UCSD-AML1 (cell line): Measurements from ENCODE around the gene LRIG1.
"Not testable (repeated sequence)": the region's sequence is repeated elsewhere in the genome, so short reads cannot be mapped to it uniquely, and the experiment has no call there.

ENCODE experiments used
- DNase-seq: peaks from one replicate; lab custom pipeline; 2025; ENCODE audit not compliant: unreplicated experiment; lab: John Stamatoyannopoulos, UW

LRIG1 gene

DNA sequence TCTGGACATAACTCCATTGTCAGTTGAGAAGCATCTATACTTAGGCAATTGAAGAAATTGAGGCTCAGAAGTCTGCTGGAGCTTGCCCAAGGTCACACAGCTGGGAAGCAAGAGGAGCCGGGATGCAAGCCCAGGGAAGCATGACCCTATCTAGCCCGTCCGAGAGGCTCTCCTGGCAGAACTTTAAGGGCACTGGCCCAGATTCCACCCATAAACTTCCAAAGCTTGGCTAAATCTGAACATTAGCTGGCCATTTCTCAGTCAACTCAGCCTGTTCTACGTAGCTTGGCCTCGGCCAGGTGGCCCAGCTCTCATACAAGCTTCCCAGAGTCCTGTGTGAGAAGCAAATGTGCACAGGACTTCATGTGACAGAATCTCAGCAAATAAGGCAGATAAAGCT is 75.8 kb downstream of the LRIG1 start:
- DNase-seq: no peak

DNA sequence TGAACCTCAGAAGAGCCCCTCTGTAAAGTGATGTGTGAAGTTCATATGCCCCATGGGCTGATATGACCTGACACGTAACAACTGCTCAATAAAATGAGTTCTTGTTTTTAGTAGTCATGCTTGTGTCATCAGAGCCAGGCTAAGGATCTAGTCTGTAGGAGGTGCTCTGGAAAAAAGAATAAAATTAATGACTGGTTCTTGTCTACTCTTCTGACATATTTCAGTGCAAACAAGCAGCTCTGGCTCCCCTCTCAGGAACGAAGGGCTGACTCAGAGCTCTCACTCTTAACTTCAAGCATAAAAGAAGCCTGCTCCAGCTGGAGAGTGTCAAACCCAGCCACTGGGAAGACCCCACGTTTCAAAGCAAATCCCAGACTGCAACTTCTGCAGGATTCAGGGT is 77.0 kb downstream of the LRIG1 start:
- no peak for DNase-seq

DNA sequence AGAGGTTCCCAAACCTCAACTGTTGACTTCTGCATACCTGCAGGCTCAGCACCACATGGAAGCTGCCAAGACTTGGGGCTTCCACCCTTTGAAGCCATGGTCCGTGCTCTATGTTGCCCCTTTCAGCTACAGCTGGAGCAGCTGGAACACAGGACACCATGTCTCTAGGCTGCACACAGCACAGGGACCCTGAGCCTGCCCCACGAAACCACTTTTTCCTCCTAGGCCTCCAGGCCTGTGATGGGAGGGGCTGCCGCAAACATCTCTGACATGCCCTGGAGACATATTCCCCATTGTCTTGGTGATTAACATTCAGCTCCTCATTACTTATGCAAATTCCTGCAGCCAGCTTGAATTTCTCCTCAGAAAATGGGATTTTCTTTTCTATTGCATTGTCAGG is 78.9 kb downstream of the LRIG1 start:
- not testable (repeated sequence) for DNase-seq

DNA sequence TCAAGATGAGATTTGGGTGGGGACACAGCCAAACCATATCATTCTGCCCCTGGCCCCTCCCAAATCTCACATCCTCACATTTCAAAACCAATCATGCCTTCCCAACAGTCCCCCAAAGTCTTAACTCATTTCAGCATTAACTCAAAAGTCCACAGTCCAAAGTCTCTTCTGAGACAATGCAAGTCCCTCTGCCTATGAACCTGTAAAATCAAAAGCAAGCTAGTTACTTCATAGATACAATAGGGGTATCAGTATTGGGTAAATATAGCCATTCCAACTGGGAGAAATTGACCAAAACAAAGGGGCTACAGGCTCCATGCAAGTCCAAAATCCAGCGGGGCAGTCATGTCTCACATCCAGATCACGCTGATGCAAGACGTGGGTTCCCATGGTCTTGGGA is 79.7 kb downstream of the LRIG1 start:
- not testable (repeated sequence) for DNase-seq

DNA sequence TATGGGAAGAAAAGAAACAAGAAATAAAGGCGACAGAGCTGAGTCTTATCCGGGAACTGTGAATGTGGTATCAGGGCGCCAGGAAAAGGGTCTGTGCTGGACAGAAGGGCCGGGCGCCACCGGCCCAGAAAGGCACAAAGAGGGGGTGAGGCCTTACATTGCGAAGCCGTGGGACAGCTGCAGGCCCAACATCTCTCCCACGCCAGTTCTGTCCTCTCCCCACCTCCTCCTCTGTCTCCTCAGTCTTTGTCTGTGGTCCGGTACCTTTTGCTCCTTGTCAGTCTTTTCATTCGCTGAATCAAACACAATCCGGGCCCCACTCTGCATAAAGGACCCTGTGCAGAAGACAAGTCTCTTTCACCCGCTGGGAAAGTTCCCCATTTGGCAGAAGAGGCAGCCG is 81.8 kb downstream of the LRIG1 start:
- no peak for DNase-seq

DNA sequence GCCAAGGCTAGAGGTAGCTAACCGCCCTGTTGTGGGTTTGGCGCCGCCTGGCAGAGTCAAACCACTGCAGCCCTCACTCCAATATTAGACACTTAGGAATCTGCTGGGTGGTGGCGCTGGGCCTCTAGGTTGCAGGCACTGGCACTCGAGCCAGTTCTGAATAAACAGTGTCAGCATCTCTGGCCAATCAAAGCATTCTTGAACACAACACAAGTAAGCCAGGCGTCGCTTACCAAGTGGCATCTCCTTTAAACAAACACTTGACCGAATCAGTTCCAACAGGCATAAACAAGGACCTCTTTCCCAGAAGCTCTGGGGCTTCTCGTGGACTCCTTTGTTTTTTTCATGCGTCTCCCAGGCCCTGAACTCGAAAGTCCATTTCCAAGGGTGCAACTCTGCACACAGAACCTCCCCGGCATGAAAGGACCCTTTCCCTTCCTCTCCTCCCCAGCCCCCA is 82.3 kb downstream of the LRIG1 start:
- DNase-seq: no peak

DNA sequence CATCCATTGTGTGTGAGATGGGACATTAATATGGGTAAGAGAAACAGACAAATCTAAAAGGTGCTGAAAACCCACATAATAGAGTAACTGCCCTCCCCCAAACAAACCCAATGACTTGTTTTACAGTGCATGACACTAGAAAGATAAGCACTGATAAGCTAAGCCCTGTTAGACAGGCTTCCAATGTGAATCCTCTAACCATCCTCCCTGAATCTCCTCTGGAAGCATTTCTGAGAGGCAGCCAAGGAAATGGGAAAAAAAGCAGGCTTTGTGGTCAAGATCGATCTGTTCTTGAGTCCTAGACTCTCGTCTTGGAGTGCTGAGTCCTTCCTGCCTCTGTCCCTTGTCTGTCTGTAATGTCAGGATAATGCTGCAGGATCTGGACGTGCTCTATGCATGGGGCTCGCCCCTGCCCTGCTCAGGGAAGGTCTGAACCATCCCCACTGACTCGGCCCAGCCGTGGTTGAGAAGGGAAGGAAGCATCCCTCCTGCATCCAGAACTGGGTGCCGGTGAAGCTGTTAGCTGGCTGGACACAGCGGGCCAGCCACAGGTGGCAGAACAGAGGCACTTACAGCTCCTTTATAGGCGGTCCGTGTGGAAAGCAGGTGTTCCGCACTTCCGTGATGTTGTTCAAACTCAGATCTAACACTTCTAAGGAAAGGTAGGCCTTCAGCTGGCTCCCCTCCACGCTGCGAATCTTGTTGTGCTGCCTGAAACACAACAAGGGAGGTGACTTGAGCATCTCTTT is 84.1 kb downstream of the LRIG1 start:
- no peak for DNase-seq

DNA sequence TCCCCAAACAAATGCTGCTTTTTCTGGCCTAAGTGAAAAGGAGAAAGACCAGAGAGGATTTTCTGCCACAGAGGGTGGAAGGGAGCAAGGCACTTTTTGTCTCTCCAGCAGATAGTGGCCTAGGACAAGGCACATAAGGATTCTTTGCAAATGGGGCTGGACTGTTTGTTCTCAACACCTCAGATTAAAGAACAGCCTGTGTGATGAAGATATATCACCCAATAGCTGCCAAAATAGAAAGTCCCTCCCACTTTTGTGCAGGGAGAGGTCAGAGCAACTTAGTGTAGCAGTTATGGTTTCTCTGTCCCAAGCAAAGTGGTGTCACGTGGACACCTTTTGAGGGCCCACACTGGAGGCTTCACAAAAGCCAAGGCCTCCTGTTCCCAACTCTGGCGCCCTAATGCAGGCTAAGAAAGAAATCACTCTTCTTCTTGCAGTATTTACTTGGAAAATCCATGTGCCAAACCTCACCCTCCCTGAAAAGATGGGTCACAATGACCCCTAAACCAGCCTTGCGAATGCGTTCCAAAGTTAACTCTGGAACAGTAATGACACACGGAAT is 84.9 kb downstream of the LRIG1 start:
- no peak for DNase-seq

DNA sequence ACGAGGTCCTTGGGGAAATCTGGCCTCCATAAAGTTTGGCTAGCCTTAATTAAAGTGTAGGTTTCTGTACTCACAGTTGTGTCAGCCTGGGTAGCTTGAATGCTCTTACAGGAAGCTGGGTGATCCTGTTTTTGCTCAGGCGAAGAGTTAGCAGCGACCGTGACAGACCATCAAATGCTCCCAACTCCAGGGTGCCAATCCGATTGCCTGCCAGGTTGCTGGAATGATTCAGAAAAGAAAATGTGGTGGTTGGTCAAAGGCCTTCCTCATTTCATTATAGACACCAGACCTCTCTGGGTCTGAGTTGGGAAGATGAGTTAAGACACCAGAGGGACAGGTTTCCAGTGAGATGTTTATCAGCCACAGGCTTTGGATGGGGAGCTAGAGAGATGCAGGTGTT is 86.0 kb downstream of the LRIG1 start:
- no peak for DNase-seq

DNA sequence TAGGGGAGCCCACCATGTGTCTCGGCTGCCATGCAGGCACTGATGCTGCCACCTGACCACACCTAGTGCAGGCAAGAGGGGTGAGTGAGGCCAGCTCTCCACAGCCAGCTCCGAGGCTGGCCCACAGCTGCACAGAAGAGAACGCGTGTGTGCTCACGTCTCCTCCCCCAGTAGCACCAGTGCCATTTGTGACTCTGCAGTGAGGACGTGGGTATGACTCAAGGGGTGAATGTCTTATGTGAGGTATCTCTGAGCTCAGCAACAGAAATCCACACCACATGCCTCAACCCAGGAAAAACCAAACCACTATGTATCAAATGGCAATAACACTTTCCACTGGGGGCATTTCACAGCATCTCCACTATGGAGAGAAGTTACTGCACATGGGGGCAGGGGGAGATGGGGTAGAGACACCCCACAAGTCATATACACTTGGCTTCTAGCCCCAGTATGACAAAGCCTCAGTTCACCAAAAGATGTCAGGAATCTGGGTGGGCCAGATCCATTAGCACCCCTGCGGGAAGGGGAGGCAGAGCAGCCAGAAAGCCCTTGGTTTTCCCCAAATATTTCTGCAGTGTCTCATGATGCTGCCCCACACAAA is 87.6 kb downstream of the LRIG1 start:
- DNase-seq: no peak

DNA sequence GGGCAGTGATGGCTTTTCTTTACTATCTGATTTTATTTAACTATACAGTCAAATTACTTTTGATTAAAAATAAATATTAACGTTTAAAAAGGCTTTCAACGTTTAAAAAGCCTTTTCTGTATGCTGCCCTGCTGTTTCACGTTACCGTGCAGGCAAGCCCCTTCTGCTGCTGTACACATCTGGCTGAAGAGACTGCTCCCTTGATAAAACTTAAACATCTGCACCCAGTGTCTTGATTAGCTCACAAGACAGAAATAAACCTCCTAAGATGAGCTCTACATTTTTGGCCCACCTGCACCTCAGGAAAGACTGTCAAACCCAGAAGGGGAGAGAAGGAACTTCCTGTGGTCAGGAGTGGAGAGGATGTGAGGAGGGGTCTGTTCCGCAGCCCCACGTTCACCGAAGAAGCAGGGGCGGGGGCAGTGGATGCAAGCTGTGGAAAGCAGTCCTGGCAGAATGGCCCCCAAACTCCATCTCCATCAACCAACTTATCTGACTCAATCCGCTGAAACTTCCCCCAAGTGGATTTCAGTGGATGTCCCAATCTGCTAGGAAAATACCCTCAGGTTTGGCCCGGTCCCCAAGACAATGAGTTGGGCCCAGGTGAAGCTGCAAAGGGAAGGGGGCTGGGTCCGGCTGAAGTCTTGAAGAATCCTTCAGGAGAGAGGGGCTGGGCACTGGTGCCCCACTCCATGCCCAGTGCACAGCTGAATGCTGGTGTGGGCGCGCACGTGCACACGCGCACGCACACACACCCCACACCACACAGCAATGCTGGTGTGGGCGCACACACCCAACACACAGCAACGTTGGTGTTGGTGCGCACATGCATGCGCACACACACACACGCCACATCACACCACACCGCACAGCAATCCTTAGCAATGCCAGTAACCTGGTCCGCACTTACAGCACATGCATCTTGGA is 88.6 kb downstream of the LRIG1 start:
- no peak for DNase-seq

DNA sequence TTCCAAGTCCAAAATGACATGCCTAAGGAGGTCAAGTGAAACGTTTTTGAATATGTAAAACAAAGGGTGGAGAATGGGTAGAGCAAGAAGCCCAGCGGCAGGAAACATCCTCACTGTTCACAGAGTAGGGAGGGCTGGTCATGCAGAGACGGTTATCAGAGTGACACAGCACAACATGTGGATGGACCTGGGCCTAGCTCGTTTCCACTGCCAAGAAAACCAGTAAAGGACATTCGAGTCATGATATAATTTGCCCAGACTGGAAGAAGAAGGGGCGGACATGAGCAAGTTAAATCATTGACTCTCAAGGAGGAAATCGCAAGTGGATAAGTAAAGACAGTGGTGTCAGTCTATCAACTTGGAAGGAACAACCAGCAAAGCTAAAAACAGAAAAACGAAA is 89.3 kb downstream of the LRIG1 start:
- no peak for DNase-seq

DNA sequence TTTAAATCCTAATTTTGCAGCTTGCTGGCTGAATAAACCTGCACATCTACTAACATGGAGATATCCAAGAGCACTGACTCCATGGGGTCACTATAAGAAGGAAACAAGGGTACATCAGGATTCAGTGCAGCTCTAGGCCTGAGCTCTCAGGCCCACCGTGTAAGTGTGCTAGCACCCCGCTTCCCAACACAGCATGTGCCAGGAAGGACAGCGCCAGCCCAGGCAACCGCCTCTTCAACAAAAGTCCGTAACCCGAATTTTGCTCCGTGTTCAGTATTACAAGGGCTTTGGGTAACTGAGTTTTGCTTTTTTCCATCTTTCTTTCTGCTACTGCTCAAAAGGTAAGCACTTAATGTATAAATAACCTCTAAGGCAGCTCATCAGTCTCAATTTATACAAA is 89.8 kb downstream of the LRIG1 start:
- DNase-seq: no peak

DNA sequence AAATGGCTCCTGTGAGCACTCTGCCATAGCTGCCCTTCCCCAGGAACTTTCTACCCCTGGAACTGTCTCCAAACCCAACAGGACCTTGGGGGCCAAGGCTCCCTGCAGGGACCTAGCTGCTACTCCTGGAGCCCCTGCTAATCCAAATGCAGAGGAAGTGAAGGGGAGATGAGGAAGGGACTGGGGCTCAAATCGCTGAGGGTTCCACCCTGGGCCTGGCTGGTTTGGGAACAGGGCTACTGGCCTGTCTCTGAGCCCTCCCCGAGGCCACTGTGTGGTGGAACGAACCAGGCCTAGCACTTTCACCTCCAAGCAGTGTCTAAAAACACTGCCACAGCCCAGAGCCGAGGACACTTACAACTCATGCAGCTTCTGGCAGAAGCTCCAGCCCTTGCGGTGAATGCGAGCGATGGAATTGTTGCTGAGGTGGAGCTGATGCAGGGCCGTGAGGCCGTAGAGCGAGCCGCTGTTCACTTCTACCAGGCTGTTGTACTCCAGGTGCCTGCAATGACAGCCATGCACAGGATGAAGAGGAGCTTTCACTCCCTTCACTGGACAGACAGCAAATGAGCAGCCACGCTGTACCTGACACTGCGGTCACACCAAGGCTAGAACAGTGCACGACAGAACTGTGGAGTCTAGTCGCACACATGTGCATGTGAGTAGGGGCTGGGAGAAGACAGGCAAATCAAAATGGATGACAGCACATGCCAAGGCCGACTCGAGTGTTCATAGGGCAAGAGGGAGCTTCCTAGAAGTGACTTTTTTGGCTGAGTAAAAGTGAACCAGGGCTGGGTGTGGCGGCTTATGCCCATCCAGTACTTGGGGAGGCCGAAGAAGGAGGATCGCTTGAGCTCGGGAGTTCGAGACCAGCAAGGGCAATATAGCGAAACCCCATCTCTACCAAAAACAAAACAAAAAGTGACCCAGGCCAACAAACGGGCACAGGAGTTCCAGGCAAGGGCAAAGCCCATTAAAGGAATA is 90.8 kb downstream of the LRIG1 start:
- DNase-seq: no peak

DNA sequence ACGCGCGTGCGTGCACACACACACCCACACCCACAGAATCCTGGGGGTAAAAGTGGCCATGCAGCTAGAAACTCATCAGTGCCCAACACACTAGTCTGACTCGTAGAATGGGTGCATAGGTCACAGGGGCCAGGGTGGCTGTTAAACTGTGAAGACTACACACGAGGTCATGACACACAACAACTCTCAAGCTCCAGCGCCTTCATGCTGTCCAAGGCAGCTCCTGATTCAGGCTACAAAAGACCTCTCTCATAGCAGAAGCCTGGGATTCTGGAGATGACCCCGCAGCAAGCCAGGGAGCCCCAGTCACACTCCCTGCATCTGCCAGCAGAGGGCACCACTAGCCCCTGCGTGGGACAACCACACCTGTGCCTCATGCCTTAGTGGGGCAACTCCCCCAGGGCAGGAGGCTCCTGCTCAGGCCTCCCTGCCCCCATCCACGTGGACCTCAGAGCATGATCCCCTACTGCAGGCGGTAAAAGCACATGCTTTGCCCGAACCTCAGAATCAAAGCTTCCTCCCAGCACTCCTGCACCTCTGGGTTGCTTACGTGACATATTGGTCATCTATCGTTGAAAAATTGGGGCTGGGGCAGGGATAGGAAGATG is 93.1 kb downstream of the LRIG1 start:
- DNase-seq: peak; percentile 50

DNA sequence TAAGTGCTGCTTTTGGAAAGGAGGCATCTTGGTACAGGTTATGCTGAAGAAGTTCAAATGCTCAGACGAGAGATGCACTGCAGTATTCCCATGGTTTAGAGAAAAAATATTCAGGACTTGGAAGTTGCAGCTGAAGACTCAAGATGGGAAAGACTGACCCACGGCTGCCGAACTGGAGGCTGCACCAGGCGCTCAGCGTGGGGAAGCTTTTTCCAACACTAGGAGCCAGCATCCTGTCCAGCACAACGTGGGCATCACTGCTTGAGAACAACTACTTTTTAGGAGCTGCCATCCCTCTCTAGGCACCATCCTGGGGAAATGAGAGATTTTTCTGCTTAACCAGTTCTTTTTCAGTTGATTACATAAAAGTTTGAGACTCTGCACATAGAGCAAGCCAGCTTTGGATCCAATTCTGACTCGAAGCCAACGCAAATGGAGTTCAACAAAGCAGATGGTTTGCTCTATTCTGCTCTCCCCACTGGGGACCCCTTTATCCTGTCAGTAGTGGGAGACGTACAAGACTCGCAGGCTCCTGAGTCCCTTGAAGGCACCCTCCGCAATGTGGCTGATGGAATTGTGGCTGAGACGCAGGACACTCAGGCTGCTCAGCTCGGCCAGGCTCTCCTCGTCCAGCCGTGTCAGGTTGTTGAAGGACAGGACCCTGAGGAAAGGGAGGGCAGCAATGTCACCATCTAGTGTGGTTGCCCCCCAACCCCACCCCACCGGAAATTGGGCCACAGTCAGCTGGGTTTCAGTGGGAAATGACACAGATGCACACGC is 93.8 kb downstream of the LRIG1 start:
- DNase-seq: no peak

DNA sequence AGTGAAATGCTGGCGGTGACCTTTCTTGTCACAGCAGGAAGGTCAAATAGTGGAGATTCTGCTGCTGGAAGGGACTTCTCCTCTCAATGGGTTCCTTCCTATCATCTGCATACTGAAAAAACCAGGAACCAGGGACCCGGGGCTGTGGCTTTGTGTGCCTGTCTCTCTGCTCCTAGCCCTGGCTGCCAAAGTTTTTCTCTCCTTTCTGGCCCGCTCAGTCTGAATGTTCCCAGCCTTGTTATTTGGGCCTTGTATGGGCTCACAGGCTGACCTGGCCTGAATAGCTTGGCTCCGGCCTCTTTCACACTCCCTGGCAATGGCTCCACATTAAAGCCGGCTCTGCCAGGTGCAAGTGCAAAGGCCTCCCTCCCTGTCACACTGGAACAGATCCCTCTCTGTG is 94.7 kb downstream of the LRIG1 start:
- no peak for DNase-seq

DNA sequence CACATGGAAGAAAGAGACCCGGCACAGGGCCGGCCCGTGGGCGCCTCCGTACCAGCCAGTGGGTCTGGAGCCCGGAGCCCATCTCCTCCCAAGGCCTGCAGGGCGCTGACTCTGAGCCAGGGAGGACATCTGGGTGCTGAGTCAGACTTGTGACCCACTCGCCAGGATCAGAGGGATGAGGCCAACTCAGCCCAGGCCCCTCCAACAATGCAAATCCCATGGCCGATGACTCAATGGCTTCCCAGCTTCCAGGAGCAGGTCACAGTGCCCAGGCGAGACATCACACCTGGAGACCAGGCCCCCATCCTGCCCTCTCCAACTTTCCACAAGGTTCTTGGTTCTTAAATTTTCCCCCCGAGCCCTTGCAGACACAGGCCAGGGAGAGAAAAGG is 95.1 kb downstream of the LRIG1 start:
- no peak for DNase-seq
